Measurements from ENCODE around the gene SYNGR4. TPM values are rescaled to one million over a fixed set of nuclear protein-coding genes. Genes with fewer than 3 reads are reported as not detected.

Gene SYNGR4
- total RNA-seq, 4 donors from 2014 or later = not detected

- no peaks in the 10 kb centered on the region for H3K9me3 ChIP-seq
- H3K27ac ChIP-seq = no peak overlapping the region
- H3K36me3 ChIP-seq = no peaks in the 10 kb centered on the region
- H3K4me3 ChIP-seq = no peak overlapping the region
- intact Hi-C loops (cut with DNase I; ENCODE audit: low total_unique reads) = no loop called here
- no peaks in the 10 kb centered on the region for H3K4me1 ChIP-seq
- TF ChIP-seq CTCF (IDR thresholded peaks at IDR 0.05) (no peak), POLR2A (IDR thresholded peaks at IDR 0.05) (no peak)
- peaks cover 17 to 26% of the 10 kb centered on the region in 2 donors for H3K27me3 ChIP-seq
- peak in 1 of 2 donors; percentile 42 for DNase-seq
These were observed 36.0 kb downstream of the SYNGR4 start for GRCh38 chr19:48400018-48400742.

GRCh38 chr19:48401287-48401686 is 37.1 kb downstream of the SYNGR4 start:
- no peak overlapping the region for H3K27ac ChIP-seq
- no peak for TF ChIP-seq CTCF (IDR thresholded peaks at IDR 0.05)
- no peak for TF ChIP-seq POLR2A (IDR thresholded peaks at IDR 0.05)
- no peak overlapping the region for H3K4me3 ChIP-seq
- no peak for DNase-seq
- intact Hi-C loops (cut with DNase I; ENCODE audit: low total_unique reads) = no loop called here
- H3K36me3 ChIP-seq = no peaks in the 10 kb centered on the region
- no peaks in the 10 kb centered on the region for H3K4me1 ChIP-seq
- H3K9me3 ChIP-seq = no peaks in the 10 kb centered on the region
- peaks cover 12 to 15% of the 10 kb centered on the region in 2 donors for H3K27me3 ChIP-seq

GRCh38 chr19:48403606-48404005 is 39.4 kb downstream of the SYNGR4 start:
- H3K27ac ChIP-seq = no peak overlapping the region
- H3K9me3 ChIP-seq = no peaks in the 10 kb centered on the region
- DNase-seq = no peak
- no peaks in the 10 kb centered on the region for H3K27me3 ChIP-seq
- H3K4me3 ChIP-seq = no peak overlapping the region
- no peaks in the 10 kb centered on the region for H3K36me3 ChIP-seq
- TF ChIP-seq CTCF (IDR thresholded peaks at IDR 0.05) (no peak), POLR2A (IDR thresholded peaks at IDR 0.05) (no peak)
- H3K4me1 ChIP-seq = no peaks in the 10 kb centered on the region
- intact Hi-C loops (cut with DNase I; ENCODE audit: low total_unique reads) = no loop called here

GRCh38 chr19:48405010-48405659 is 41.0 kb downstream of the SYNGR4 start:
- TF ChIP-seq POLR2A (IDR thresholded peaks at IDR 0.05) = no peak
- TF ChIP-seq CTCF (IDR thresholded peaks at IDR 0.05) = no peak
- Histone ChIP-seq H3K4me1 (no peaks in the 10 kb centered on the region), H3K4me3 (no peak overlapping the region), H3K27ac (no peak overlapping the region), H3K36me3 (no peaks in the 10 kb centered on the region), H3K27me3 (no peaks in the 10 kb centered on the region), H3K9me3 (no peaks in the 10 kb centered on the region)
- no peak for DNase-seq
- intact Hi-C loops (cut with DNase I; ENCODE audit: low total_unique reads) = no loop called here

- Histone ChIP-seq H3K4me3 (no peak overlapping the region), H3K27me3 (no peaks in the 10 kb centered on the region), H3K9me3 (no peaks in the 10 kb centered on the region), H3K4me1 (no peaks in the 10 kb centered on the region), H3K36me3 (no peaks in the 10 kb centered on the region), H3K27ac (no peak overlapping the region)
- no peak for DNase-seq
- TF ChIP-seq POLR2A (IDR thresholded peaks at IDR 0.05) (no peak), CTCF (IDR thresholded peaks at IDR 0.05) (no peak)
- intact Hi-C loops (cut with DNase I; ENCODE audit: low total_unique reads) = no loop called here
These were observed 41.7 kb downstream of the SYNGR4 start for GRCh38 chr19:48405850-48406249.

Measured in uterus (tissue), 4 donors.